HG02623 (cell line): ENCODE measurements around the gene CLIP3.
"Not testable (repeated sequence)": the region's sequence is repeated elsewhere in the genome, so short reads cannot be mapped to it uniquely, and the experiment has no call there.

ENCODE experiments used
- ATAC-seq: cut with Tn5 transposase; IDR thresholded peaks from one replicate; pipeline ENCODE4 v1.9.1; 2021; ENCODE audit warnings: moderate library complexity; ENCODE audit not compliant: unreplicated experiment

CLIP3 gene, protein sequence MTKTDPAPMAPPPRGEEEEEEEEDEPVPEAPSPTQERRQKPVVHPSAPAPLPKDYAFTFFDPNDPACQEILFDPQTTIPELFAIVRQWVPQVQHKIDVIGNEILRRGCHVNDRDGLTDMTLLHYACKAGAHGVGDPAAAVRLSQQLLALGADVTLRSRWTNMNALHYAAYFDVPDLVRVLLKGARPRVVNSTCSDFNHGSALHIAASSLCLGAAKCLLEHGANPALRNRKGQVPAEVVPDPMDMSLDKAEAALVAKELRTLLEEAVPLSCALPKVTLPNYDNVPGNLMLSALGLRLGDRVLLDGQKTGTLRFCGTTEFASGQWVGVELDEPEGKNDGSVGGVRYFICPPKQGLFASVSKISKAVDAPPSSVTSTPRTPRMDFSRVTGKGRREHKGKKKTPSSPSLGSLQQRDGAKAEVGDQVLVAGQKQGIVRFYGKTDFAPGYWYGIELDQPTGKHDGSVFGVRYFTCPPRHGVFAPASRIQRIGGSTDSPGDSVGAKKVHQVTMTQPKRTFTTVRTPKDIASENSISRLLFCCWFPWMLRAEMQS

DNA sequence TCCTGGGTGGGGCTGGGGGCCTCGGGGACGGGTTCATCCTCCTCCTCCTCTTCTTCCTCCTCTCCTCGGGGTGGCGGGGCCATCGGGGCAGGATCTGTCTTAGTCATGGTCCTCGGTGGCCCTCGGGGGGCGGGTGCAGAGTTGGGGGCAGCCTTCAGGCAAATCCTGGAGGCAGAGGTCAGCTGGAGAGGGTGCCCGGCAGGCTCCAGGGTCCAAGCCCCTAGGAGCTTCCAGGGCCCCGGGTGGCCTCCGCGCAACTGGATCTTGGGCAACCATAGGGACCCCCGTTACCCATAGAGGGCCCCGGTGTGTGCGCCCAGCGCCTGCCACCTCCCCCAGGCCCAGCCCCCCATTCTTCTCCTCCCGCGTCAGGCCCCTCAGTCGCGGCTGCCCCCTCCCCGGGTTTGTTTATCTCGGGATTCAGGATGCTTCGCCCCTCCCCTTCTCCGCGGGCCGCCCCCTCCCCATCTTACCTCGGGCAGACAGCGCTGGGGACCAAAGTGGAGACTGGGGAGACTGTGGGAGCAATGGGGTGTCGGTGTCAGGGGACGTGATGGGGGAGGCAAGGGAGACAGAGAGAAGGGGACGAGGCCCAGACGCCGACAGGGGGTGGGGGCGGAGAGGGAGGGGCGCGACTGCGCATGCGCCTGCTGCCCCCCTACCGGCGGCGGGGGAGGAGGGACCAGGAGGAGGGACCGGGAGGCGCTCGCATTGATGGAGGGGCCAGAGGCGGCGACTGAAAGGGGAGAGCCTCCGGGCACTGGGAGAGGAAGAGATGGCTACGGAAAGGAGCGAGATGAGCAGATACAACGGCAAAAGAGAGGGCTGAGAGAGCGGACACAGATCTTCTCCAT is at the start of gene CLIP3:
TSS of gene CLIP3 (minus strand) at position 623 of the 854 bp plus-strand sequence. CDS start at position 107, 516 bp downstream.
- no peak for ATAC-seq

DNA sequence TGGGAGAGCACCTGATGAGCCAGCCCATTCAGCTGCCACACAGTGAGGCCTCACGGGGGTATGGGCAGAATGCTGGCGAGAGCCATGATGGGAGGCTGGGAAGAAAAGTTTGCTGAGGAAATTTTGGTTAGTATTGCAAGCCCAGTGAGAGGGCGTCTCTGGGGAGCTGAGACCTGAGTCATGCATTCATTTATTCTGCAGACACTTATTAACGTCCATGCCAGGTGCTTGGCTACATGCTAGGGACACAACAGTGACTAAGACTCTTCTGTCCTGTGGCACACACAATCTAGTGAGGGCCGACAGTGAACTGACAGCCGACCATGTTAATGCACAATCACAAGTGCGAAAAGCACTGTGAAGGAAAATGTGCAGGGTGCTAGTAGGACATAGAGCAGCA is 49.2 kb upstream of the CLIP3 start:
- no peak for ATAC-seq

DNA sequence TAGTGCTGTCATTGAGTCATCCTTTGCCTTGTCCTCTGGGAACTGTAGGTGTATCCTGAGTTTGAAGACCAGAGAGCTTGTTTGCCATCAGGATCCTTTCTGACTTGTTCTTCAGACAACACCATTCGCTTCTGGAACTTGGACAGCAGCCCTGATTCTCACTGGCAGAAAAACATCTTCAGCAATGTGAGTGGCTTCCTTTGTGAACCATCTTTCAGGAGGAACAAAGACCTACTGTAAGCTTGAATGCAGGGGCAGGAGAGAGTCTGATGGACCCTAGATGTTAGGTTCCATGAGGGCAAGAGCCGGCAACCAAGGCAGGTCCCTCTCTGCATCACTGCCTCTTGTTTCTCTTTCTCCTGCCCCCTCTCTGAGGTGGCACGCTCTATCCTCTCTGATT is 48.7 kb upstream of the CLIP3 start:
- no peak for ATAC-seq

- no peak for ATAC-seq
Measured at GRCh38 chr19:36079389-36079945, 46.8 kb upstream of the CLIP3 start.

GRCh38 chr19:36073121-36073876 is 40.6 kb upstream of the CLIP3 start:
- ATAC-seq = no peak

DNA sequence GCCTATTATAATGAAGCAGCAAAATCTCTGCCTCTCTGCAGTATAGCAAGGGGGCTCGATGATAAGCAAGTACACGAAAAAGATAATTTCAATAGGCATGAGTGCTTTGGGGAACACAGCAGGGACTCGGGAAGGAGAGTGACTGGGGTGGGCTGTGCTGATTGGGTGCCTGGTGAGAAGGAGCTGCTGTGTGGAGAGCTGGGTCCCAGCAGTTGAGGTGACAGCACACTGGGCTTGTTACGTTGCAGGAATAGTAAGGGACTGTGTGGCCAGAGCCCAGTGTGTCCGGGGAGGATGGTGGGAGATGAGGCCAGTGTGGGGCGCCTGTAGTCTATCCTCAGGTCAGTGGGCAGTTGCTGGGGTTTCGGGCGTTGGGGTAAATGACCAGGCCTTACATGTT is 39.4 kb upstream of the CLIP3 start:
- no peak for ATAC-seq

- ATAC-seq = not testable (repeated sequence)
Measured at GRCh38 chr19:36068810-36069499, 36.3 kb upstream of the CLIP3 start.

DNA sequence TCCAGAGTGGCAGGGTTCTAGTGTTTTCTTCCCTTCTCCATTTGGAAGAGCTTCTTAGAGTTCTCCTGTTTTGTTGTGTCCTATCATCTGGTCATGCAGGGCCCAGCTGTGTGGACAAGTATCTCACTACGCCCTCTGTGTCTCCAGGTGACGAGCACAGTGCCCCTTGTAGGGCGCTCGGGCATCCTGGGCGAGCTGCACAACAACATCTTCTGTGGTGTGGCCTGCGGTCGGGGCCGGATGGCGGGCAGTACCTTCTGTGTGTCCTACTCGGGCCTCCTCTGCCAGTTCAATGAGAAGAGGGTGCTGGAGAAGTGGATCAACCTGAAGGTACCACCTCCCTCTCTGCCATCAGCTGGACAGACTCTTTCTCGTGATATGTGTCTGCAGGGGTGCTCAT is 35.0 kb upstream of the CLIP3 start:
- ATAC-seq = no peak

- no peak for ATAC-seq
Measured at GRCh38 chr19:36064826-36065225, 32.2 kb upstream of the CLIP3 start.

GRCh38 chr19:36061367-36061766 is 28.7 kb upstream of the CLIP3 start:
- no peak for ATAC-seq

DNA sequence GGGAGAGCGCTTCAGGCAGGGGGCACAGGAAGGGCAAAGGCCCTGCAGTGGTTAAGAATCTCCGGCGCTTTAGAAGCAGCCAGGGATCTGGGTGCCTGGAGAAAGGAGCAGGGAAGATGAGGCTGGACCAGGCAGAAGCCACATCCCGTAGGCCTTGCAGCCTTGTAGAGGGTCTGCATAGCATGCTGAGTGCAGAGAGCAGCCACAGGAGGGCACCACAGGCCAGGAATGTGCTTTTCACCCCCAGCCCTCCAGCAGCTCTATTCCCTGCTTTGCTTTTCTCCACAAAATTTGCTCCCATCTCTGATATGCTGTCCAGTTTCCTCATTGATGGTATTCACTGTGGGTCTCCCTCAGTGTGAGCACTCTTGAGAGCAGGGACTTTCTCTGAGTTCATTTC is 27.8 kb upstream of the CLIP3 start:
- no peak for ATAC-seq

DNA sequence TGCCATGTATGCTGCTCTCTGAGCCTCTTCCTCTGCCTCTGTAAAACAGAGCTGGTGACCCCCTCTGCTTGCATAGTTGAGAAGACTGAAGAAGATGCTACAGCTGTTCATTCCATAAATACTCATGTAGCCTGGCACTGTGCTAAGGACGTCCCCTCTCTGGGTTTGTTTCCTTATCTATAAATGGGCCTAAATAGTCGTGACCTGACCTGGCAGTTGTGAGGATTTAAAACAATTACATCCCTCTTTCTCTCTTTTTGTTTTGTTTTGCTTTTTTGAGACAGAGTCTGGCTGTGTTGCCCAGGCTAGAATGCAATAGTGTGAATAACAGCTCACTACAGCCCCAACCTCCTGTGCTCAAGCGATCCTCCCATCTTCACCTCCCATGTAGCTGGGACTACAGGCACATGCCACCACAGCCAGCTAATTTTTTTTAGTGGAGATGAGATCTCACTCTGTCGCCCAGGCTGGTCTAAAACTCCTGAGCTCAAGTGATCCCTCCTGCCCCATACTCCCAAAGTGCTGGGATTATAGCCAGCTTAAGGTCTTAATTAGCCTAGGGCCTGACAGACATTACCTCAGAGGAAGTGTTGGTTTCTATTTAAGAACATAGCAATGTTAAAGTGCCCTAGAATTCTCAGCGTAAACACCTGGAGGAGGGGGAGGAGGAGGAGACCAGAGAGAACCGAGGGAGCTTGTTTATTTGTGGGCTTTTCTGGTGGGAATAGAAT is 26.7 kb upstream of the CLIP3 start:
- ATAC-seq = no peak

DNA sequence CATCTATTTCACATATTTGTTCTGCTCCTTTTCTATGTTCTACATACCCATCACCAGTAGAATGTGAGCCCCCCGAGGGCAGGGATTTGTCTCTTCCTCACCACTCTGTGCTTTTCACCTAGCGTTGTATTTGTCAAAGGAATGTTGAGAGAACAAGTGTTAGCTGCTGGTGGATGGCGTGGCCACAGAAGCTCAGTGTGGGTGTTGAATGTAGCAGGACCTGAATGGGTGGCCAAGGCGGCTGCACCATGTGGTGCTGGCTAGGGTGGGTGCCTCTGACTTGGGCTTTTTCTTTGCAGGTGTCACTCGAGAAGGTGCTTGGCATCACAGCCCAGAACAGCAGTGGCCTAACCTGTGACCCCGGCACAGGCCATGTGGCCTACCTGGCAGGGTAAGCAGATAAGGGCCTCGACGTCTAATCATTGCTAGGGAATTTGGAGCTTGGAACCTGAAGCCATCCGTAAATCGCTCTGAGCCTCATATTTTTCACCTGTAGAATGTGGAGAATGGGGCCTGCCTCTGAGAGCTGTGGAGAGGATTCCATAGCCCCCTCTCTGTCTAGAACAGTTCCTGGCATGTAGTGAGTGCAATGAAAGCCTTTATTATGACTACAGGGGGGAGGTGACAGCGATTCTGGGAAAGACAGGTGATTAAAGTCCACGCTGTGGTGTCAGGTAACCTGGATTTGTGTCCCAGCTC is 26.0 kb upstream of the CLIP3 start:
- no peak for ATAC-seq

- ATAC-seq = peak; percentile 72
Measured at GRCh38 chr19:36054733-36055686, 22.3 kb upstream of the CLIP3 start, which contains the start of gene WDR62. Gene WDR62, plus strand, starts transcription at chr19:36054897. Its CDS starts 75 bp downstream, at chr19:36054972.

GRCh38 chr19:36054119-36054732 is 21.6 kb upstream of the CLIP3 start, which contains the start of gene THAP8:
Gene THAP8, minus strand, starts transcription at chr19:36054285. Its CDS starts 68 bp downstream, at chr19:36054217.
- peak; percentile 72 for ATAC-seq

GRCh38 chr19:36051637-36052036 is 19.0 kb upstream of the CLIP3 start:
- ATAC-seq = no peak

DNA sequence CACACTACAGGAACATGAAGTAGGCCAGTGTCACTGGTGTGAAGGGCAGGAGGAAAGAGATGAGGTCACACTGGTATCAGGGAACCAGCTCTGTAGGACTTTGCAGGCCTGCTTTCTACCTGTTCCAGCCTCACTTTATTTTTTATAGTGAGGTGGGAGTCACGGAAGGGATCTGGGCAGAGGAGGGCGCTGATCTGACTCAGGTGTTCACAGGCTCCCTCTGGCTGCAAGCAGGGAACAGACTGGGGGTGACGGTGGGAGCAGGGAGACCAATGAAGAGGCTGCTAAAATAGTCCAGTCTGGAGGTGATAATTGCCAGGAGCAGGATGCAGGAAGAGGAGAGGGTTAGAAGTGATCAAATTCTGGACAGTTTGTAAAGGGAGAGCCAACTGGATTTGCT is 18.6 kb upstream of the CLIP3 start:
- ATAC-seq = no peak
